MM.1S (cell line): ENCODE results near the gene TDRD7.
A peak's percentile ranks its signal among the peaks of the same experiment; 100 is the strongest.

Experiments used
- DNase-seq: peaks from one replicate; pipeline ENCODE4 v3.0.0-alpha.2; 2015
- H2AFZ ChIP-seq: fragments of 300-600 bp; sonication (generic); 2 replicates; pipeline ENCODE4 v1.6.0; 2016; ENCODE audit warnings: antibody characterized with exemption, low read length
- H3F3A ChIP-seq: fragments of 300-600 bp; sonication (generic); 2 replicates; pipeline ENCODE4 v1.6.1; 2016; ENCODE audit warnings: mild to moderate bottlenecking, antibody characterized with exemption, low read length, moderate library complexity, mixed read lengths; ENCODE audit not compliant: insufficient read depth
- H3K27ac ChIP-seq: fragments of 300-600 bp; sonication (generic); 2 replicates; pipeline ENCODE4 v1.5.1; 2016; ENCODE audit warnings: mild to moderate bottlenecking, low read length
- H3K27me3 ChIP-seq: fragments of 300-600 bp; sonication (generic); replicated peaks from 2 replicates; pipeline ENCODE4 v1.6.0; 2016; ENCODE audit warnings: low read length; ENCODE audit not compliant: insufficient read depth
- H3K36me3 ChIP-seq: fragments of 300-600 bp; sonication (generic); replicated peaks from 2 replicates; pipeline ENCODE4 v1.6.1; 2016; ENCODE audit warnings: mild to moderate bottlenecking, low read length, mixed read lengths; ENCODE audit not compliant: insufficient read depth
- H3K4me1 ChIP-seq: fragments of 300-600 bp; sonication (generic); 2 replicates; pipeline ENCODE4 v1.6.1; 2016; ENCODE audit warnings: low read length, mixed read lengths
- H3K4me2 ChIP-seq: fragments of 300-600 bp; sonication (generic); 2 replicates; pipeline ENCODE4 v1.6.0; 2016; ENCODE audit warnings: low read depth, low read length
- H3K4me3 ChIP-seq: fragments of 300-600 bp; sonication (generic); 2 replicates; pipeline ENCODE4 v1.5.1; 2016; ENCODE audit warnings: low read length, mixed read lengths
- H3K79me2 ChIP-seq: fragments of 300-600 bp; sonication (generic); 2 replicates; pipeline ENCODE4 v1.6.1; 2016; ENCODE audit warnings: mixed run types, low read length, mixed read lengths
- H3K9ac ChIP-seq: fragments of 300-600 bp; sonication (generic); 2 replicates; pipeline ENCODE4 v1.6.1; 2016; ENCODE audit warnings: low read length, mixed read lengths
- H3K9me2 ChIP-seq: fragments of 300-600 bp; sonication (generic); replicated peaks from 2 replicates; pipeline ENCODE4 v1.6.1; 2016; ENCODE audit warnings: mild to moderate bottlenecking, low read length, mixed read lengths; ENCODE audit not compliant: insufficient read depth
- H3K9me3 ChIP-seq: fragments of 300-600 bp; sonication (generic); replicated peaks from 2 replicates; pipeline ENCODE4 v1.6.1; 2016; ENCODE audit warnings: mild to moderate bottlenecking, low read length, mixed read lengths; ENCODE audit not compliant: insufficient read depth
- H4K20me1 ChIP-seq: fragments of 300-600 bp; sonication (generic); 2 replicates; pipeline ENCODE4 v1.6.1; 2016; ENCODE audit warnings: mild to moderate bottlenecking, low read length, moderate library complexity, mixed read lengths; ENCODE audit not compliant: insufficient read depth
- CTCF ChIP-seq: fragments of 300-600 bp; sonication (generic); IDR thresholded peaks from 2 replicates; pipeline ENCODE4 v1.5.1; 2016; ENCODE audit warnings: antibody characterized with exemption, low read length, mixed read lengths
- EZH2 ChIP-seq: fragments of 300-600 bp; sonication (generic); optimal IDR thresholded peaks from 2 replicates; pipeline ENCODE3; 2017; ENCODE audit warnings: low read depth, mild to moderate bottlenecking, antibody characterized with exemption, low read length, mixed read lengths
- EZH2phosphoT487 ChIP-seq: fragments of 300-600 bp; sonication (generic); IDR thresholded peaks from 2 replicates; pipeline ENCODE4 v1.6.1; 2018; ENCODE audit warnings: antibody characterized with exemption, low read length

The TDRD7 gene

DNA sequence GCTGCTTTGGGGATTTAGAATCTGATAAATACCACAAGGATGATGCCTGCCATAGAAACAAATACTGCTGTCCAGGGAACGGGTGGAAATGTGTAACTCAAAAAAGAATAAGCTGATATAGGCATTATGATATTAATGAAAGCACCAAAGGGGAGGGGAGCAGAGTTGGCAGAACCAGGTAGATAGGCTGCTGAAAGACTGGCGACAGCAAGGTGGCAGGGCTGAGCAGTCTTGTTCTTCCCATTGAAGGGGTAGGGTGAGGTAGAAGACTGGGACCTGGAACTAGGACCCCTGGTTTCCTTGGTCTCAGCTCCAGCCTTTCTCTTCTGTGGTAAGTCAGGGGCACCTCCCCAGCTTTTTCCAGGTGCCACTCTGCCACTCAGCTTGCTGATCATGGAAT is 58.2 kb downstream of the TDRD7 start:
- Histone ChIP-seq H3K36me3 (no peaks in the 10 kb centered on the region), H3K27ac (no peak overlapping the region), H3K9me2 (no peaks in the 10 kb centered on the region), H3K4me2 (no peak overlapping the region), H3K9ac (no peak overlapping the region), H3K4me1 (peaks cover 20% of the 10 kb centered on the region), H3K9me3 (no peaks in the 10 kb centered on the region), H4K20me1 (no peaks in the 10 kb centered on the region), H2AFZ (0 out of 2 replicates have a peak overlapping the region, but pooled peaks have one; percentile 26), H3F3A (peaks cover 13% of the 10 kb centered on the region), H3K79me2 (no peaks in the 10 kb centered on the region), H3K4me3 (no peak overlapping the region), H3K27me3 (no peaks in the 10 kb centered on the region)
- TF ChIP-seq CTCF (peak; percentile 74), EZH2 (no peak), EZH2phosphoT487 (no peak)
- DNase-seq: peak; percentile 55

DNA sequence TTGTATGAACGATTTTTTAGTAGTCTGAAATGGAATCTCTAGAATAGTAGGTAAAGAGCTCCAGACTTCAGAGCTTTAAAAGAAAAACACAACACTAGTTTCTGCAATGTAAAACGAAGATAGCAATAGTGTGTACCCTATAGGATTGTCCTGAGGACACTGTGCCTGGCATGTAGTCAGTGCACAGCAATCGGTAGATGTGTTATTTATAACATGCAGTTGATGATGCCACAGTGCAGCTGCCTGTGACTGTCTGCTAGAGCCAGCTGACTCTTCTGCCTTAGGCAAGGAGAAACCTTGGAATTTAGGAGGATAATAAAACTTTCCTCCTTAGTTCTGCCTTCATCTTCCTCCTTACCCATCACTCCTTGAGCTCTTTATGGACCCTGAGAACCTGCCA is 61.8 kb downstream of the TDRD7 start:
- Histone ChIP-seq H3K4me3 (no peak overlapping the region), H2AFZ (no peak overlapping the region), H3K36me3 (no peaks in the 10 kb centered on the region), H4K20me1 (no peaks in the 10 kb centered on the region), H3K9me3 (no peaks in the 10 kb centered on the region), H3K4me1 (peaks cover 18% of the 10 kb centered on the region), H3K9me2 (no peaks in the 10 kb centered on the region), H3K9ac (no peak overlapping the region), H3K27ac (no peak overlapping the region), H3K79me2 (no peaks in the 10 kb centered on the region), H3K27me3 (no peaks in the 10 kb centered on the region), H3F3A (peaks cover 12% of the 10 kb centered on the region), H3K4me2 (no peak overlapping the region)
- no peak for DNase-seq
- TF ChIP-seq EZH2phosphoT487 (no peak), EZH2 (no peak), CTCF (no peak)

GRCh38 chr9:97474372-97474925 is 62.6 kb downstream of the TDRD7 start:
- DNase-seq: no peak
- H3K36me3 ChIP-seq: no peaks in the 10 kb centered on the region
- no peak overlapping the region for H3K9ac ChIP-seq
- H3K27me3 ChIP-seq: no peaks in the 10 kb centered on the region
- H2AFZ ChIP-seq: no peak overlapping the region
- peaks cover 11% of the 10 kb centered on the region for H3K4me1 ChIP-seq
- no peak overlapping the region for H3K4me2 ChIP-seq
- H3K9me2 ChIP-seq: no peaks in the 10 kb centered on the region
- no peaks in the 10 kb centered on the region for H4K20me1 ChIP-seq
- no peak overlapping the region for H3K27ac ChIP-seq
- TF ChIP-seq EZH2: no peak
- TF ChIP-seq EZH2phosphoT487: no peak
- TF ChIP-seq CTCF: no peak
- H3K4me3 ChIP-seq: no peak overlapping the region
- H3F3A ChIP-seq: peaks cover 5% of the 10 kb centered on the region; the same call in 1 of the 2 replicates
- no peaks in the 10 kb centered on the region for H3K9me3 ChIP-seq
- no peaks in the 10 kb centered on the region for H3K79me2 ChIP-seq
